Chondrocyte (in vitro differentiated cells): Measurements from ENCODE around the gene RPLP2. TPM values are rescaled to one million over a fixed set of nuclear protein-coding genes. Genes with fewer than 3 reads are reported as not detected.
A peak's percentile ranks its signal among the peaks of the same experiment; 100 is the strongest.

Experiments
- DNase-seq: peaks from one replicate; pipeline ENCODE4 v3.0.0; 2021; ENCODE audit warnings: mixed read lengths, low spot score
- H3K27ac Mint-ChIP-seq: one replicate; pipeline ENCODE4 v1.8.0; 2021; ENCODE audit warnings: mild to moderate bottlenecking, moderate library complexity, mixed read lengths; ENCODE audit not compliant: unreplicated experiment
- H3K27me3 Mint-ChIP-seq: 2 replicates; pipeline ENCODE4 v1.8.0; 2021; ENCODE audit warnings: low read depth, mixed read lengths
- H3K36me3 Mint-ChIP-seq: 2 replicates; pipeline ENCODE4 v1.8.0; 2021; ENCODE audit warnings: low read depth, mixed read lengths
- H3K4me1 Mint-ChIP-seq: 2 replicates; pipeline ENCODE4 v1.8.0; 2021; ENCODE audit warnings: low read depth, mild to moderate bottlenecking, mixed read lengths
- H3K4me3 Mint-ChIP-seq: one replicate; pipeline ENCODE4 v1.8.0; 2021; ENCODE audit warnings: mild to moderate bottlenecking, moderate library complexity, mixed read lengths; ENCODE audit not compliant: unreplicated experiment
- H3K9me3 Mint-ChIP-seq: 2 replicates; pipeline ENCODE4 v1.8.0; 2021; ENCODE audit warnings: low read depth, mixed read lengths
- total RNA-seq: library from RNA; stranded (reverse); gene quantifications from 3 replicates; pipeline ENCODE4 v1.2.1, GENCODE V29; 2021
- TF ChIP-seq, protein P1 (sequence below): fragments of 200-600 bp; sonication (generic); IDR thresholded peaks from 2 replicates; pipeline ENCODE4 v1.5.0; 2021; ENCODE audit warnings: antibody characterized with exemption, mild to moderate bottlenecking, moderate library complexity

The RPLP2 gene
- total RNA-seq, 1 donor from 2014 or later: 1,171 TPM

DNA sequence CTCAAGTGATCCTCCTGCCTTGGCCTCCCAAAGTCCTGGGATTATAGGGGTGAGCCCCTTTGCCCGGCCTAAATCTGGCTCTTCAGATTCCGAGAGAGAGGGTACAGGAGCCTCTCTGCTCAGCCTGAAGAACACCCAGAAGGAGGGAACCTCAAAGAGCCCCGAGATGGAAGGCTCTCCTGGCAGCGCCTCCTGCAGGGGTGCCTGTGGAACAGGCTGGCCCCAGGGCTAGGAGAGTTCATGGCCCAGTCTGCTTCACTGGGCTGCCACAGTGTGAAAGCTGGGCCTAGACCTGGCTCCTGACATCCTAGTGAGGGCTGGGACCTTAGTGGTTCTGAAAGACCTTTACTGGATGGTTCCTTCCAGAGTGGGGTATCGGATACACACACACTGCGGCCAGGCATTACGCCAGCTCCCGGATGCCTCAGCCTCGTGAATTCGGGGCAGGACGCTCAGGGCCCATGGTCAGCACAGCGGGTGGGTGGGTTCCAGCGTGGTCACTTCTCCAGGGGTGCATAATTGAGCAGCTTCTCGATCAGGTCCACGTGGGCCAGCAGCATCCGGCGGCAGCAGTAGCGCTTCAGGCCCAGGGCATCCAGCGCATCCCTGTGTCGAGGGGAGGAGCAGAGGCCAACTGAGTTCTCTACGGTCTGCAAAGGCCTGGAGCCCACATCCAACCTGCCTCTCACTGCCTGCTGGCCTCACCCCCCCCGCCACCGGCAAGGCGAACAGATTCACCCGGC is 30.3 kb downstream of the RPLP2 start:
- H3K27me3 Mint-ChIP-seq: no peaks in the 10 kb centered on the region
- H3K36me3 Mint-ChIP-seq: peaks cover 6% of the 10 kb centered on the region
- H3K4me3 Mint-ChIP-seq: peak overlapping the region; percentile 83
- H3K9me3 Mint-ChIP-seq: no peaks in the 10 kb centered on the region
- no peak for DNase-seq
- H3K4me1 Mint-ChIP-seq: peaks cover 43% of the 10 kb centered on the region
- TF ChIP-seq, protein P1, sequence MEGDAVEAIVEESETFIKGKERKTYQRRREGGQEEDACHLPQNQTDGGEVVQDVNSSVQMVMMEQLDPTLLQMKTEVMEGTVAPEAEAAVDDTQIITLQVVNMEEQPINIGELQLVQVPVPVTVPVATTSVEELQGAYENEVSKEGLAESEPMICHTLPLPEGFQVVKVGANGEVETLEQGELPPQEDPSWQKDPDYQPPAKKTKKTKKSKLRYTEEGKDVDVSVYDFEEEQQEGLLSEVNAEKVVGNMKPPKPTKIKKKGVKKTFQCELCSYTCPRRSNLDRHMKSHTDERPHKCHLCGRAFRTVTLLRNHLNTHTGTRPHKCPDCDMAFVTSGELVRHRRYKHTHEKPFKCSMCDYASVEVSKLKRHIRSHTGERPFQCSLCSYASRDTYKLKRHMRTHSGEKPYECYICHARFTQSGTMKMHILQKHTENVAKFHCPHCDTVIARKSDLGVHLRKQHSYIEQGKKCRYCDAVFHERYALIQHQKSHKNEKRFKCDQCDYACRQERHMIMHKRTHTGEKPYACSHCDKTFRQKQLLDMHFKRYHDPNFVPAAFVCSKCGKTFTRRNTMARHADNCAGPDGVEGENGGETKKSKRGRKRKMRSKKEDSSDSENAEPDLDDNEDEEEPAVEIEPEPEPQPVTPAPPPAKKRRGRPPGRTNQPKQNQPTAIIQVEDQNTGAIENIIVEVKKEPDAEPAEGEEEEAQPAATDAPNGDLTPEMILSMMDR: peak; percentile 67
- H3K27ac Mint-ChIP-seq: peak overlapping the region; percentile 91

DNA sequence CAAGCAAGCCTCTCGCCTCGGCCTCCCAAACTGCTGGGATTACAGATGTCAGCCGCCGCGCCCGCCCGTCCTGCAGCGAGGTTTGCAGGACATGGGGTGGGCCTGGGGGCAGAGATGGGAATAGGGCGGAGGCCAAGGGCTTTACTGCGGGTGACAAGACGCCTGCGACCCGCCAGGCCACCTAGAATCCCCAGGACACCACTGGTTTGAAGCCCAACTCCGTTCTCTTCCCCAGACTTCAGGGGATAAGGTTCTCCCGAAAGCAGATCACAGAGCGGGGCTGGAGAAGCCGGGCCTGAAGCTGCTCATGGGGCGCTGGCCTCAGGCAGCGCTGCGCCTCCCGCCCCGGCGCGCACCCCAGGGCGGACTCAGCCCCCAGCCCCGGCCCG is 32.2 kb downstream of the RPLP2 start:
- Mint-ChIP-seq H3K9me3 (no peaks in the 10 kb centered on the region), H3K4me1 (peaks cover 59% of the 10 kb centered on the region), H3K27me3 (no peaks in the 10 kb centered on the region), H3K27ac (peak overlapping the region; percentile 91), H3K4me3 (peak overlapping the region; percentile 83), H3K36me3 (peaks cover 6% of the 10 kb centered on the region)
- DNase-seq: no peak
- TF ChIP-seq, protein P1: no peak

- Mint-ChIP-seq H3K27ac (peak within 1 kb of the TSS; percentile 94), H3K9me3 (no peaks in the 10 kb centered on the region), H3K36me3 (peaks cover 5% of the 10 kb centered on the region), H3K4me1 (peaks cover 61% of the 10 kb centered on the region), H3K27me3 (no peaks in the 10 kb centered on the region), H3K4me3 (peak within 1 kb of the TSS; percentile 85)
- no peak for DNase-seq
- TF ChIP-seq, protein P1: no peak
Observed at GRCh38 chr11:842370-843002, 32.7 kb downstream of the RPLP2 start, which contains the start of the genes POLR2L and TSPAN4. Gene POLR2L (minus strand): TSS chr11:842529. CDS start chr11:842508, 21 bp downstream. Gene TSPAN4 (plus strand): TSS chr11:842852. CDS start chr11:850305, 7,453 bp downstream.

DNA sequence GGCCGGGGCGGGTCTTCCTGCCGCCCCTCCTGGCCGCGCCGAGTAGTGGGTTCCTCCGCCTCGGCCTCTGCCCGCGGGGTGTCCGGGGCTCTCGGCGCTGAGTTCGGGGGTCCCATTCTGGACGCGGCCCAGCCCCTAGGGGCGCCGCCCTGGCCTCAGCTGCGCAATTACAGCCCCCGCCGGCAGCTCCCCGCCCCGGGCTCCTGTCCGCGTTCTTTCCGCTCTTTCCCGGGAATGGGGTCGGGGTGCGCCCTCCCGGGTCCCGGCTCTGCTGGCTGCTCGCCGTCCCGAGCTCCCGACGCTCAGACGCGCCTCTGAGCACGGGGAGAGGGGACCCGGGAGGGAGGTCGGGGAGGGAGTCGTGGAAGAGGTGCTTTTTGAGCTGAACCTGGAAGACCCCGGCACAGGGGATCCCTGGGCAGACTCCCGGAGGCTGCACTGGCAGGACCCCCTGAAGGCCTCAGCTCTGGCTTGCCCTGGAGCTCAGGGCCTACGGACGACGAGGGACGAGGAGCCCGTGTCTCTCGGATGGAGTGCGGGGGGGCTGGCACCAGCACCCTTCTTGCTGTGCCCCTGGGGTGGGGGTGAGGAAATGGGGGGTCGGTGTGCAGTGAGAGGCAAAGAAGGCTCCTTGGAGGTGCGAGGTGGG is 33.4 kb downstream of the RPLP2 start:
- Mint-ChIP-seq H3K4me3 (peak overlapping the region; percentile 85), H3K27ac (peak overlapping the region; percentile 94), H3K9me3 (no peaks in the 10 kb centered on the region), H3K27me3 (no peaks in the 10 kb centered on the region), H3K36me3 (peaks cover 4% of the 10 kb centered on the region), H3K4me1 (peaks cover 61% of the 10 kb centered on the region)
- TF ChIP-seq, protein P1: peak; percentile 53
- no peak for DNase-seq
